SK-N-MC (cell line): ENCODE data around the gene ADARB1.

Source experiments
- DNase-seq: peaks from one replicate; pipeline ENCODE4 v3.0.0-alpha.2; 2011; ENCODE audit warnings: low read depth, low spot score
- H3K27ac ChIP-seq: fragments of 200-600 bp; sonication (generic); 2 replicates; pipeline ENCODE4 v1.5.1; 2016; ENCODE audit warnings: mixed run types
- H3K36me3 ChIP-seq: fragments of 200-600 bp; sonication (generic); 2 replicates; pipeline ENCODE4 v1.6.1; 2017; ENCODE audit warnings: antibody characterized with exemption, low read length, mixed read lengths; ENCODE audit not compliant: insufficient read depth
- H3K4me3 ChIP-seq: fragments of 200-600 bp; sonication (generic); 2 replicates; pipeline ENCODE4 v1.5.1; 2016
- H3K9ac ChIP-seq: fragments of 200-600 bp; sonication (generic); 2 replicates; pipeline ENCODE4 v1.8.0; 2017; ENCODE audit warnings: mixed run types, mixed read lengths; ENCODE audit not compliant: insufficient read length
- H3K9me3 ChIP-seq: fragments of 200-600 bp; sonication (generic); 2 replicates; pipeline ENCODE4 v1.6.1; 2017; ENCODE audit warnings: low read depth, mild to moderate bottlenecking, antibody characterized with exemption, low read length, moderate library complexity, mixed read lengths
- EZH2 ChIP-seq: fragments of 200-600 bp; sonication (generic); IDR thresholded peaks from one replicate; pipeline ENCODE4 v1.6.1; 2017; ENCODE audit warnings: antibody characterized with exemption
- FOXP2 ChIP-seq: optimal IDR thresholded peaks from 2 replicates; pipeline ENCODE3; 2011; ENCODE audit warnings: mild to moderate bottlenecking, moderate library complexity; ENCODE audit not compliant: insufficient read depth; ENCODE audit errors: extremely low read length, control extremely low read depth
- POLR2AphosphoS5 ChIP-seq: IDR thresholded peaks from 2 replicates; pipeline ENCODE4 v1.6.1; 2012; ENCODE audit warnings: mild to moderate bottlenecking, low read depth, low read length, borderline replicate concordance

The ADARB1 gene

DNA sequence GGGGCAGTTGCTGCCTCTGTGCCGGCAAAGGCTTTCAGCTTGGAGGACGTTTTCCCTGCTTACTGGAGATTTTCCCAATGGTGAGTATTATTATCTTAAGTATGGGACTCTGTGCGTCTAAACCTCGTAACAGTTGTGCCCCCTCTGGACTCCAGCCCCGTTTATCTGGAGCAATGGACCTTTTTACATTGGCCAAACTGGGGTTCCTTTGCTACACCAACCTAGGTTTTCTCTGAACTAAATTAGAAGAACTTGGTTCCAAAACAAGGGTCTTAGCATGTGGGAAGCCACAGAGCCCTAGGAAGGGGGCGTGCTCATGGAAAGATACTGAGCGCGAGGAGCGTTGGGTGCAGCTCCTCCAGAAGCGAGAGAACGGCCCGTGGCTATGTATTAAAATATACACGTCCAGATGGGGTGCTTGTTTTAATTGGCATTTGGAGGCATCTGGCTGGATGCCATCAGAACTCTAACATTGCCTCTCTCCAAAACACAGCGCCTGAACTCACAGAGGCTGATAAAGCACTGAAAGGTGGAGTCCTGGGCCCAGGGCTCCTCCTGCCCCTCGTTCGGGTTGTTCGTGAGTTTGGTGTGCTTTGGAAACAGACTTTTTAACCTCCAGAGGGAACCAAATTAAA lies 184.9 kb downstream of the ADARB1 start:
- Histone ChIP-seq H3K4me3 (no peak overlapping the region), H3K9ac (no peak overlapping the region), H3K36me3 (peaks cover 5% of the 10 kb centered on the region; the same call in 1 of the 2 replicates), H3K27ac (no peak overlapping the region), H3K9me3 (no peaks in the 10 kb centered on the region)
- DNase-seq = no peak
- TF ChIP-seq EZH2 (no peak), FOXP2 (no peak), POLR2AphosphoS5 (no peak)

GRCh38 chr21:45260191-45260825 lies 185.9 kb downstream of the ADARB1 start:
- no peaks in the 10 kb centered on the region for H3K9me3 ChIP-seq
- H3K4me3 ChIP-seq = no peak overlapping the region
- H3K9ac ChIP-seq = no peak overlapping the region
- H3K27ac ChIP-seq = no peak overlapping the region
- H3K36me3 ChIP-seq = peaks cover 11% of the 10 kb centered on the region; the same call in 1 of the 2 replicates
- no peak for TF ChIP-seq FOXP2
- no peak for TF ChIP-seq POLR2AphosphoS5
- DNase-seq = no peak

DNA sequence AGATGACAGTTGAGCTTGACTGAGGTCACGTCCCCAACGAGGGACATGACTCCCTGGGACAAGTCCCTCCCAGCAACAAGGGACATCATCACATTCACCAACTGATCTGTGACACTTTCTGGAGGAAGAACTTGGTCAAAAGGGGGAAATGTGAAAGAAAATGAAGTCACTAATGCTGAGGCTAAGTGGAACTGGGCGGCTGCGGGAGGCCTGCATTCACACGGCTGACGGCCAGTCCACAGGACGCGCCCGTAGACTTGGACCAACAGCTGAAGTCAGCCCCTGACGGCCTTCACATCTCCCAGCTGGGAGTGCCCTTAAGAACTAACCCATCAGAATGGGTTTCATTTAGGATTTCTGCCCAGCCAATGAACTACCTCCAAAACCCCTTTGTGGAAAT lies 186.7 kb downstream of the ADARB1 start:
- no peak overlapping the region for H3K9ac ChIP-seq
- no peak overlapping the region for H3K4me3 ChIP-seq
- no peaks in the 10 kb centered on the region for H3K9me3 ChIP-seq
- no peak overlapping the region for H3K27ac ChIP-seq
- no peak for DNase-seq
- TF ChIP-seq POLR2AphosphoS5 (no peak), FOXP2 (no peak), EZH2 (no peak)
- peaks cover 13% of the 10 kb centered on the region; the same call in 1 of the 2 replicates for H3K36me3 ChIP-seq

- no peaks in the 10 kb centered on the region for H3K9me3 ChIP-seq
- DNase-seq = no peak
- H3K36me3 ChIP-seq = peaks cover 13% of the 10 kb centered on the region; the same call in 1 of the 2 replicates
- no peak overlapping the region for H3K27ac ChIP-seq
- TF ChIP-seq FOXP2 (no peak), POLR2AphosphoS5 (no peak), EZH2 (no peak)
- no peak overlapping the region for H3K4me3 ChIP-seq
- no peak overlapping the region for H3K9ac ChIP-seq
Observed at GRCh38 chr21:45262041-45262581, 187.7 kb downstream of the ADARB1 start.

DNA sequence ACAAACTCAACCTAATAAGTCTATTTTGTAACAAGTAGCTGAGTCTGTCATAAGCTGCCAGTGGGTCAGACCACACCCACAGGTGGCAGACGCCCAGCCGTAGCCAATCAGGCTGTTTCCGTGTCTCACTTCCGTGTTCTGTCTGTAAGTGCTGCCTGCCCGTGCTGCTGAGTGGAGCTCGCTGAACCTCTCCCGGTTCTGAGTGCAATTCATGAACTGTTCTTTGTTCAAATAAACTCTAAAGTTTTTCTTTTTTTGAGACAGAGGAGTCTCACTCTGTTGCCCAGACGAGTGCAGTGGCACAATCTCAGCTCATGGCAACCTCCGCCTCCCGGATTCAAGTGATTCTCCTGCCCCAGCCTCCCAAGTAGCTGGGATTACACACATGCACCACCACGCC lies 188.2 kb downstream of the ADARB1 start:
- TF ChIP-seq POLR2AphosphoS5 (no peak), EZH2 (no peak), FOXP2 (no peak)
- Histone ChIP-seq H3K36me3 (peaks cover 13% of the 10 kb centered on the region; the same call in 1 of the 2 replicates), H3K27ac (no peak overlapping the region)

DNA sequence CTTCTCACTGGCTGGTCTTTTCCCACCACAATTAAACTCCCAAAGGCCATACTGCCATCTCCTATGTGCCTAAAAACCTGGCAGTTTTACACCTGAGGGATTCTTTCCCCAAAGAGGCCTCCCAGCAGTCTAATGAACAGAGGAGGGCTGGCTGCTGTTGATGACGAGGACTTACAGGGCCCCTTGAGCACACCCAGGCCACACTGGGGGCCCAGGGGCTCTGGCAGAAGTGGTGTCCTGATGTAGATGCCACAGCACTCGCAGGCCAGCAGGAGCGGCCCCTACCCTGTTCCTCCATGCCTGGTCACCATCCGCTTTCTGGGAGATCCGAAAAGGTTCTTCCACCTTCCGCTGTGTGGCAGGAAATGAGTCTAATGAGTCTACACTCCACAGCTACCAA lies 189.2 kb downstream of the ADARB1 start:
- H3K27ac ChIP-seq = no peak overlapping the region
- H3K36me3 ChIP-seq = peaks cover 13% of the 10 kb centered on the region; the same call in 1 of the 2 replicates

More for the DNA sequence above, 188.2 kb downstream of the ADARB1 start:
- no peak for DNase-seq
- Histone ChIP-seq H3K4me3 (no peak overlapping the region), H3K9ac (no peak overlapping the region), H3K9me3 (no peaks in the 10 kb centered on the region)

DNA sequence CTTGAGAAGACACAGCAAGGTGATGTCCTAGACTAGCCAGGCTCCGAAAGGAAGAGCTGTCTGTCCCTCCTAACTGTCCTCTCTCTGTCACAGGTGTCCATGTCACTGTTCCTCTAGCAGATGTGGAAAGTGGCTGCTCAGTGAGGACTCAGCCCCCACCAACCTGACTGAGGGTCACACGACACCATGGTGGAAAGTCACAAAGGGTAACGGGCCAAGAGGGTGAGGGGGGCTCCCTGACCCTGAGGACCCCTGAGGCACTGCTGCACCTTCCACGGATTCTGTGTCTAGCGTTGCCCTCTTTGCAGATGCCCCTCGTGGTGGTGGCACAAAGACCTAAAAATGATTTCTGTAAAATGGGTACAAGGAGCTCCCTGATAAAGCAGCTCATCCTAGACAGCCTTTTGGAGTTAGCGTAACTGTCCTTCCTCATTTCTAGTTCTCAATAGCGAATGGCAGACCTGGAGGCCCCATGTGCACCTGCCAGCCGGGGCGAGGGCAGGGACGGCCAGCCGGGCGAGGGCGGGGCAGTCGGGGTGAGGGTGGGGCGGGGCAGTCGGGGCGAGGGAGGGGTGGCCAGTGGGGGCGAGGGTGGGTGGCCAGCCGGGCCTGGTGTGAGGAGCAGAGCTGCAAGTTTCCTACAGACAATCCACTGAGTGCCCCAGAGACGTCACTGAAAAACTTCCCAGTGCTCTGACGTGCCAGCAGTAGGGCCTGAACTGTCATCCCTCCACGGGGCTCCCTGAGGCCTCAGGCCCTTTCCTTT lies 189.9 kb downstream of the ADARB1 start:
- Histone ChIP-seq H3K36me3 (peaks cover 13% of the 10 kb centered on the region; the same call in 1 of the 2 replicates), H3K9me3 (no peaks in the 10 kb centered on the region), H3K27ac (no peak overlapping the region), H3K9ac (no peak overlapping the region), H3K4me3 (no peak overlapping the region)
- no peak for DNase-seq
- TF ChIP-seq POLR2AphosphoS5 = no peak
- TF ChIP-seq FOXP2 = no peak
- TF ChIP-seq EZH2 = no peak

More for the DNA sequence above, 189.2 kb downstream of the ADARB1 start:
- Histone ChIP-seq H3K4me3 (no peak overlapping the region), H3K9ac (no peak overlapping the region), H3K9me3 (no peaks in the 10 kb centered on the region)
- no peak for TF ChIP-seq FOXP2
- no peak for TF ChIP-seq EZH2
- TF ChIP-seq POLR2AphosphoS5 = no peak
- DNase-seq = no peak

DNA sequence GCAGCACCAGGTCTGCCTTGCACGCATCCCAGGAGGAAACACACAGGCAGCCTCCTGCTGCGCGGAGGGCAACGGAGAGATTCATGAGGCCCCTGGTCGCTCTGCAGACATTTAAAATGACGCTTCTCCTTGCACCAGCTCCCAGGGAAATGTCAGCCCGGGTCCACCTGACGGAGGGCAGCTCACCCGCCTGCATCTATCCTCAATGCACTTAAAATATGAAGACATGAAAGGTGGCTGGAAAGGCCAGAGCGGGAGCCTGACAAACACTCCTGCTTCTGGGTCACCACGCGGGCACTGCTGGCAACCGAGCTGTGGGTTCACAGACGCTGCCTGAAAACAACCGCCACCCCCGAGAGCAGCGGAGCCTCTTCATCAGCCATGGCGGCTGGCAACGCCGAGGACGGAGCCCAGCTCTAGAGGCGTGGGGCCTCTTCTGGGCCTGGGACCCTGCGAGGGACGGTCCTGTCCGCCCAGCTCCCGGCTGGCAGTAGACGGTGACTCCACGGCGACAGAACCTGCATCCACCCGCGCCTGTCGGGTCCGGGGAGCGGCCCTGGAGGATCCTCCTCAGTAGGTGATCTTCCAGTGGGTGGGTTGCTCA lies 190.6 kb downstream of the ADARB1 start:
- no peak for TF ChIP-seq POLR2AphosphoS5
- no peak for TF ChIP-seq FOXP2
- no peak for TF ChIP-seq EZH2
- Histone ChIP-seq H3K4me3 (no peak overlapping the region), H3K9me3 (no peaks in the 10 kb centered on the region), H3K27ac (no peak overlapping the region), H3K9ac (no peak overlapping the region), H3K36me3 (peaks cover 17% of the 10 kb centered on the region)
- DNase-seq = no peak
